Measurements from ENCODE around the gene ZFYVE1. TPM values are rescaled to one million over a fixed set of nuclear protein-coding genes. Genes with fewer than 3 reads are reported as not detected.

Gene ZFYVE1
- total RNA-seq, 1 donor from 2014 or later: 38.1 TPM

DNA sequence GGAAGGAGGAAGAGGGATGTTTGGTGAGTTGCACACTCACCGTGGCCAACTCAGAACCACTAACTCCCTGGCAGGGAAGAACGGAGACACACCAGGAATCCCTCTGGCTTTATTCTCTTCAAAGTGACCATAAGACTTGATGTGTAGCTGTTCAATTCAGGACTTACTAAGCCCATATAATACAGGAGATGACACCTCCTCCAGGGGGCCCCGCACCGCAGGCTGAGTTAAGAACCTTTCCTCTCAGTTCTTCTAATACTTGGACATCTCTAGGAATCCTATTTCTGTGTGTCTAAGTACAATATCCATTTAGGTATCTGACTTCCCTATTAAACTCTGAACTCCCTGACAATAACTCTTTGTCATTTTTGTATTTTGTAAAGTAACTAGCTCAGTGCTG is 51.1 kb downstream of the ZFYVE1 start:
- peaks cover 57% of the 10 kb centered on the region for H3K36me3 Mint-ChIP-seq (ENCODE audit: unreplicated experiment)
- no peak for DNase-seq (ENCODE audit: extremely low spot score, unreplicated experiment)
- H3K9me3 Mint-ChIP-seq (ENCODE audit: unreplicated experiment): no peaks in the 10 kb centered on the region
- no peaks in the 10 kb centered on the region for H3K27me3 Mint-ChIP-seq (ENCODE audit: unreplicated experiment)
- peak; percentile 19 for TF ChIP-seq CTCF (IDR thresholded peaks at IDR 0.05)
- no peaks in the 10 kb centered on the region for H3K4me1 Mint-ChIP-seq (ENCODE audit: unreplicated experiment)
- H3K27ac Mint-ChIP-seq (ENCODE audit: unreplicated experiment): no peak overlapping the region
- no peak overlapping the region for H3K4me3 Mint-ChIP-seq (ENCODE audit: unreplicated experiment)

- Mint-ChIP-seq H3K4me1 (ENCODE audit: unreplicated experiment) (no peaks in the 10 kb centered on the region), H3K4me3 (ENCODE audit: unreplicated experiment) (no peak overlapping the region), H3K9me3 (ENCODE audit: unreplicated experiment) (no peaks in the 10 kb centered on the region), H3K27ac (ENCODE audit: unreplicated experiment) (no peak overlapping the region), H3K36me3 (ENCODE audit: unreplicated experiment) (peaks cover 53% of the 10 kb centered on the region), H3K27me3 (ENCODE audit: unreplicated experiment) (no peaks in the 10 kb centered on the region)
- no peak for TF ChIP-seq CTCF (IDR thresholded peaks at IDR 0.05)
- no peak for DNase-seq (ENCODE audit: extremely low spot score, unreplicated experiment)
Observed at GRCh38 chr14:72974661-72975060, 52.2 kb downstream of the ZFYVE1 start.

- TF ChIP-seq CTCF (IDR thresholded peaks at IDR 0.05): no peak
- DNase-seq (ENCODE audit: extremely low spot score, unreplicated experiment): no peak
- Mint-ChIP-seq H3K27ac (ENCODE audit: unreplicated experiment) (no peak overlapping the region), H3K4me3 (ENCODE audit: unreplicated experiment) (no peak overlapping the region), H3K36me3 (ENCODE audit: unreplicated experiment) (peaks cover 49% of the 10 kb centered on the region), H3K27me3 (ENCODE audit: unreplicated experiment) (no peaks in the 10 kb centered on the region), H3K9me3 (ENCODE audit: unreplicated experiment) (no peaks in the 10 kb centered on the region), H3K4me1 (ENCODE audit: unreplicated experiment) (no peaks in the 10 kb centered on the region)
Observed at GRCh38 chr14:72970824-72971434, 56.0 kb downstream of the ZFYVE1 start.

- Mint-ChIP-seq H3K36me3 (ENCODE audit: unreplicated experiment) (peaks cover 42% of the 10 kb centered on the region), H3K27ac (ENCODE audit: unreplicated experiment) (no peak overlapping the region), H3K4me1 (ENCODE audit: unreplicated experiment) (no peaks in the 10 kb centered on the region), H3K4me3 (ENCODE audit: unreplicated experiment) (no peak overlapping the region), H3K27me3 (ENCODE audit: unreplicated experiment) (no peaks in the 10 kb centered on the region), H3K9me3 (ENCODE audit: unreplicated experiment) (no peaks in the 10 kb centered on the region)
- no peak for DNase-seq (ENCODE audit: extremely low spot score, unreplicated experiment)
- TF ChIP-seq CTCF (IDR thresholded peaks at IDR 0.05): no peak
Observed at GRCh38 chr14:72970058-72970630, 56.8 kb downstream of the ZFYVE1 start.

DNA sequence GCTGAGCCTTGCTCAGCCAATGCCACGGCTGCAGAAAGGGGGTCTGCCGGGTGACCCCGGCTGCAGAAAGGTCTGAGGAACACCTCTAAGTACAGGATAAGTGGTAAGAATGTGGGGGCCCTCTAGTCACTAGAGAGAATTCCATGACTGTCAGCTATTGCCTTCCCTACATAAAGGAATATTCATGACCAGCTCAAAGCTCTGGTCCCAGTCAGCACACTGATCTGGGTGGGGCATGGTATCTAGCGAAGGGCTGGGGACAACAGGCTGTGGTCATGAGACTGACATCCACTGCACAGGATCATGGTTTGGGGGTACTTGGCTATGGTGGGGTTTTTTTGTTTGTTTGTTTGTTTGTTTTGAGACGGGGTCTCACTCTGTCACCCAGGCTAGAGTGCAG is 58.6 kb downstream of the ZFYVE1 start:
- no peaks in the 10 kb centered on the region for H3K27me3 Mint-ChIP-seq (ENCODE audit: unreplicated experiment)
- no peak overlapping the region for H3K27ac Mint-ChIP-seq (ENCODE audit: unreplicated experiment)
- no peak for TF ChIP-seq CTCF (IDR thresholded peaks at IDR 0.05)
- H3K4me1 Mint-ChIP-seq (ENCODE audit: unreplicated experiment): no peaks in the 10 kb centered on the region
- H3K9me3 Mint-ChIP-seq (ENCODE audit: unreplicated experiment): no peaks in the 10 kb centered on the region
- peaks cover 29% of the 10 kb centered on the region for H3K36me3 Mint-ChIP-seq (ENCODE audit: unreplicated experiment)
- DNase-seq (ENCODE audit: extremely low spot score, unreplicated experiment): no peak
- H3K4me3 Mint-ChIP-seq (ENCODE audit: unreplicated experiment): no peak overlapping the region

Data from osteocyte (in vitro differentiated cells).